Esophagus squamous epithelium (tissue), 5 donors: ENCODE data around the gene STK26. TPM values are rescaled to one million over a fixed set of nuclear protein-coding genes. Genes with fewer than 3 reads are reported as not detected.

Experiments used
- DNase-seq: peaks from one replicate; lab custom pipeline; 2025; lab: John Stamatoyannopoulos, UW
- H3K27ac ChIP-seq, 4 donors: fragments of 200-600 bp; sonication (generic); one replicate each; pipeline ENCODE4 v1.5.1; 2016 to 2019; ENCODE audit warnings: mild to moderate bottlenecking in 1 of 4
- H3K27me3 ChIP-seq, 4 donors: fragments of 200-600 bp; sonication (generic); 1 replicate in 3 of 4; 2 replicates in 1 of 4; pipeline versions ENCODE4 v1.5.1 to v1.6.0; 2017 to 2021; ENCODE audit warnings: antibody characterized with exemption in 1 of 4
- H3K36me3 ChIP-seq, 3 donors: fragments of 200-600 bp; sonication (generic); one replicate each; pipeline ENCODE4 v1.5.1; 2016 to 2019
- H3K4me1 ChIP-seq, 3 donors: fragments of 200-600 bp; sonication (generic); one replicate each; pipeline ENCODE4 v1.5.1; 2017 to 2019
- H3K4me3 ChIP-seq, 4 donors: fragments of 200-600 bp; sonication (generic); 1 replicate in 3 of 4; 2 replicates in 1 of 4; pipeline ENCODE4 v1.5.1; 2016 to 2019; ENCODE audit warnings: mild to moderate bottlenecking in 2 of 4, moderate library complexity in 1 of 4
- H3K9me3 ChIP-seq, 3 donors: fragments of 200-600 bp; sonication (generic); one replicate each; pipeline ENCODE4 v1.5.1; 2016 to 2019
- POLR2A ChIP-seq, 4 donors: fragments of 450-650 bp; IDR thresholded peaks; one replicate each; pipeline ENCODE4 v1.6.1; 2017; ENCODE audit warnings: antibody characterized with exemption in 4 of 4, mild to moderate bottlenecking in 4 of 4, moderate library complexity in 3 of 4
- WGBS, 2 donors: methylation state at CpG; one replicate each; pipeline ENCODE4 v1.1.5; 2018; 5-methylcytosine and 5-hydroxymethylcytosine counted together
- intact Hi-C: fragments of 100-400 bp; cut with DNase I; formaldehyde crosslinking; loops from one replicate; pipeline ENCODE4 v1.15.0; 2022
- total RNA-seq, 4 donors: library from RNA; depleted of rRNA; stranded (reverse); fragments of >200 nt; gene quantifications; one replicate each; pipeline ENCODE4 v1.1.0, GENCODE V29; 2016
- TF ChIP-seq, protein P1 (sequence below), 6 experiments: fragments of 450-650 bp in 4 of 6; fragments of 200-600 bp in 2 of 6; sonication (generic) in 2 of 6; IDR thresholded peaks; one replicate each; pipeline ENCODE4 v1.5.1; 2016 to 2019; ENCODE audit warnings: antibody characterized with exemption in 6 of 6, mild to moderate bottlenecking in 4 of 6, moderate library complexity in 4 of 6
- donor health status: DM: yes; HTN: yes; CAD: no.

Gene STK26
- total RNA-seq, 4 donors from 2014 or later, result 12.2 to 21.6 (median 19.9) TPM

DNA sequence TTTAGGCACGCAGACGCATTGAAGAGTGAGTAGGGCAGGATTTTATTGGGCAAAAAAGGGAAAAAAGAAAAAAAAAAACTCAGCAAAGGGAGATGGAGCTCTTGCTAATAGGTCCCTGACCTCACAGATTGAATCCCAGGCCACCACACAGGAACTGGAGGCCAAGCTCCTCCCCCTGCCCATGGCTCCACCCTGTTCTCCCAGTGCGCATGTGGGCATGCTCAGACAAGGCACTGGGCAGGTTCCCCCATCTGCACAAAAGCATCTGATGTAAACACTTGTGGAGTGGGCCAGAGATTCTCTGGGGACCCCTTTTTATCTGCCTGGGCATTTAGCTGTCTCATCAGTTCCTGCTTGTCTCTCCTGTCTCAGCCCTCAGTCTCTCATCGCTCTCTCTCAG is 95.3 kb downstream of the STK26 start:
- peaks cover 0 to 24% (median 0%) of the 10 kb centered on the region in 3 donors for H3K4me1 ChIP-seq

DNA sequence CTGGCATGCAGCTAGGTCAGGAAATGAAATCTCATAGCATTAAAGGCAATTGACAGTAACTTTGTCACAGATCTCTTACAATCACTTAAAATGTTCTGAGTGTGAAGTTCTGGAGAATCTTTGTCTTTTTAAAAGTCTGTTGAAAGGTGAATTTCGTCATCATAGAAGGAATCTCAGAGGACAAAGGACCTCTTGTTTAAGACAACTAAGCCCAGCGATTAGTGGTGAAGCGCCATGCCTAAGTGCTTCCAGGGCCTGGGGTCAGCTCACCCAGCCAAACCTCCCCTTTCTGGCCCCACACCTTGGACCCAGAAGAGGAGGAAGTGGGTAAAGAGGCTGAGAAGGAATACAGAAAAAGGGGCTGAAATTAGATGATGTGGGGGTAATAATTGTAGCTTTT is 96.2 kb downstream of the STK26 start:
- DNase-seq, result no peak
- 57 to 60% methylated on average over 1 to 3 of the region's 3 CpGs for WGBS, 2 donors
- H3K27ac ChIP-seq, result peak overlapping the region; percentile 23 to 79 (median 62)
- no peaks in the 10 kb centered on the region for H3K9me3 ChIP-seq
- TF ChIP-seq, protein P1, sequence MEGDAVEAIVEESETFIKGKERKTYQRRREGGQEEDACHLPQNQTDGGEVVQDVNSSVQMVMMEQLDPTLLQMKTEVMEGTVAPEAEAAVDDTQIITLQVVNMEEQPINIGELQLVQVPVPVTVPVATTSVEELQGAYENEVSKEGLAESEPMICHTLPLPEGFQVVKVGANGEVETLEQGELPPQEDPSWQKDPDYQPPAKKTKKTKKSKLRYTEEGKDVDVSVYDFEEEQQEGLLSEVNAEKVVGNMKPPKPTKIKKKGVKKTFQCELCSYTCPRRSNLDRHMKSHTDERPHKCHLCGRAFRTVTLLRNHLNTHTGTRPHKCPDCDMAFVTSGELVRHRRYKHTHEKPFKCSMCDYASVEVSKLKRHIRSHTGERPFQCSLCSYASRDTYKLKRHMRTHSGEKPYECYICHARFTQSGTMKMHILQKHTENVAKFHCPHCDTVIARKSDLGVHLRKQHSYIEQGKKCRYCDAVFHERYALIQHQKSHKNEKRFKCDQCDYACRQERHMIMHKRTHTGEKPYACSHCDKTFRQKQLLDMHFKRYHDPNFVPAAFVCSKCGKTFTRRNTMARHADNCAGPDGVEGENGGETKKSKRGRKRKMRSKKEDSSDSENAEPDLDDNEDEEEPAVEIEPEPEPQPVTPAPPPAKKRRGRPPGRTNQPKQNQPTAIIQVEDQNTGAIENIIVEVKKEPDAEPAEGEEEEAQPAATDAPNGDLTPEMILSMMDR (IDR thresholded peaks at IDR 0.05), result no peak
- TF ChIP-seq POLR2A (IDR thresholded peaks at IDR 0.05), result no peak
- intact Hi-C loops, result no loop called here
- no peaks in the 10 kb centered on the region for H3K27me3 ChIP-seq
- H3K4me3 ChIP-seq, result no peak overlapping the region
- H3K4me1 ChIP-seq, result peaks cover 0 to 24% (median 0%) of the 10 kb centered on the region in 3 donors
- H3K36me3 ChIP-seq, result no peaks in the 10 kb centered on the region

More for the DNA sequence above, 95.3 kb downstream of the STK26 start:
- Histone ChIP-seq H3K9me3 (no peaks in the 10 kb centered on the region), H3K36me3 (no peaks in the 10 kb centered on the region), H3K27ac (peak overlapping the region in 1 of 4 donors; percentile 70), H3K4me3 (no peak overlapping the region), H3K27me3 (no peaks in the 10 kb centered on the region)
- DNase-seq, result no peak
- TF ChIP-seq, protein P1 (IDR thresholded peaks at IDR 0.05), result no peak
- 89% methylated on average over 2 to 4 of the region's 4 CpGs for WGBS, 2 donors
- intact Hi-C loops, result no loop called here

DNA sequence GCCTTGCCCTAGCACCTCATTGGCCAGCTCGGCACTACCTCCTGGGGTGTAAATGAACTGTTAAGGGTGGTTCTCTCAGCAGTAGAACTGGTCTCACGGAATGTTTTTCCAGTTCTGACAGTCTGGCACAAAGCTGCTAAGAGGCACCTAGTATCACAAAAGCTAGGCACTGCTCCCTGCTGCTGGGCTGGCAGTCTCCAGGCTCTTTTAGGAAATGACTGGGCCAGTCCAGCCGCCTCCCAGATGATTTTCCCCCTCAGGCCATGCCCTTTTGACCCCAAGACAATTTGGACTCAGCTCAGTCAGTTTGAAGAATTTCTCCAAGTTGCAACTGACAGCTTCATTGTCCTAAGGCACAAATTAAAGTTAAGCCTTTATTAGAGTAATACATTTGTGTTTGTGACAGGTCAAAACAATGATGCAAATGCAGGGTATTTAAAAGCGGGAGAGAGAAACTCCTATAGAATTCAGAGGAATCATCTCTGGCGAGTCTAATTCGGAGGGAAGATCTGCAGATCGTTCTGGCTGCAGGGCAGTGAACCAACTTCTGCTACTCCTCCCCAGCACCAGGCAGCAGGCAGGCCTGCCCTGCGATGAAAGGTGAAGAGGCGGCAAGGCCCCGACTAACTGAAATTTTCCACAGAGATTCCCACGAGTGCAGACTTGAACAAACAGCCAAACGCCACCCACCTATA is 96.9 kb downstream of the STK26 start:
- Histone ChIP-seq H3K27ac (peak overlapping the region; percentile 23 to 79 (median 68)), H3K36me3 (no peaks in the 10 kb centered on the region), H3K4me3 (no peak overlapping the region), H3K27me3 (no peaks in the 10 kb centered on the region), H3K9me3 (no peaks in the 10 kb centered on the region), H3K4me1 (peaks cover 0 to 24% (median 0%) of the 10 kb centered on the region in 3 donors)
- DNase-seq, result no peak
- 38 to 45% methylated on average over 6 to 9 of the region's 12 CpGs for WGBS, 2 donors
- intact Hi-C loops, result no loop called here
- TF ChIP-seq POLR2A (IDR thresholded peaks at IDR 0.05), result no peak
- TF ChIP-seq, protein P1 (IDR thresholded peaks at IDR 0.05), result no peak

DNA sequence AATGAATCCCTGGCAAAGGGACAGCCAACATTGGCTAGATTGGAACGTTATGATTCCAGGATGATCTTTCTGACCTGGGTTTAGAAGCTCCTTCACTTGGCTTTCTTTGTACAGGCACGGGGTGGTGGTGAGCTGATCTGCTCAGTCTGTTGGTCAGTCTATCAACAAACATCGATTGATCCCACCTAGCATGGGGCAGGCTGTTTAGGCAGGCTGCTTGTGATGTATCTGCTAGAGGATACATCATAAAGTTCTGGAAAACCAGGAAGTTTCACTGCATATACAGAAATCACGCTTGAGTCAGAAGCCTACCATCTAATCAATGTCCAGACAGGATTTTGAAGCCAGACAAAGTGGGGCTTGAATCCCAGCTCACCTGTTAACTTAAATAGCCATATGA is 97.8 kb downstream of the STK26 start:
- H3K4me1 ChIP-seq, result peaks cover 0 to 24% (median 0%) of the 10 kb centered on the region in 3 donors
- no peak overlapping the region for H3K4me3 ChIP-seq
- peak overlapping the region; percentile 23 to 79 (median 65) for H3K27ac ChIP-seq
- no peaks in the 10 kb centered on the region for H3K36me3 ChIP-seq
- no peaks in the 10 kb centered on the region for H3K27me3 ChIP-seq
- no peak for TF ChIP-seq POLR2A (IDR thresholded peaks at IDR 0.05)
- TF ChIP-seq, protein P1 (IDR thresholded peaks at IDR 0.05), result no peak
- 50 to 56% methylated on average over 2 to 3 of the region's 4 CpGs for WGBS, 2 donors
- intact Hi-C loops, result no loop called here
- no peak for DNase-seq
- H3K9me3 ChIP-seq, result no peaks in the 10 kb centered on the region

Other genes with a start within 250 kb of the STK26 start
- not detected for gene FRMD7, start 104.7 kb downstream of the STK26 start, total RNA-seq
- gene RAP2C, start 196.1 kb downstream of the STK26 start, total RNA-seq, result 10 to 100 TPM; 13.8 to 25.0 (median 19.9) TPM